ENCODE results near the gene GRIK5.
A peak's percentile ranks its signal among the peaks of the same experiment; 100 is the strongest.

GRIK5 gene

DNA sequence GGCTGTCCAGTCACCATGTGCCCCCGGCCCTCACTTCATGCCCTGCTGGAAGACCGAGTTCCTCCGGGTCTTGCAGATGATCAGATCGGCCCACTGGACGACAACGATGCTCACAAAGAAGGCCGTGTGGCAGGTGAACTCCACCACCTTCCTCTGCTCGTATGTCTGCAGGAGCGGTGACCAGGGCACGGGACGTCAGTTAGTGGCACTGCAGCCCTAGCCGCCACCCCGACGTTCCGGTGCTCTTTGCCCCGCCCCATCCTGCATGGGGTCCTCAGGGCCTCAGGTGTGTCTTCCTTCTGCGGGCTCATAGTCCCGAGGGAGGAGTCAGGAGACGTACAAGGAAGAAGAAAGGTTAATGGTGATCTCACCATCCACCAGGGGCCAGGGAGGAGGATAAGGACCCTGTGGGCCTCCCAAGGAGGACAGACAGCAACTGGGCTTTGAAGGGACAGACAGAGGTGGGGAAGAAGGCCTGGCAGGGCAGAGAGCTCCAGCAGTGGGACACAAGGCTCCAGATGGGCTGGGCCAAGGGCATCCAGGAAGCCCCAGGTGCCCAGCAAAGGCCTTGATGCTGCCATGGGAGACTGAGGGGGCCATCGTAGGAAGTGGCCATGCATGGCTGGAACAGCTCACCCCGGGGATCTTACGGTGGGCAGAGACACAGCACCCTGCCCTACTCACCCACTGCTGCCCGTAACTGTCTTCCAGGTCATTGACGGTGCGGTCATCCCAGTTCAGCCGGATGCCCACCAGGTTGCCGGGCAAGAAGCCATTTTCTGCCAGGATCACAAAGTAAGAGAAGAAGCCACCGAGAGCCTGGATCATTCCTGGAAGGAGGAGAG is 101.0 kb downstream of the GRIK5 start:
- no peak for TF ChIP-seq TAF1 (IDR thresholded peaks at IDR 0.05; ENCODE audit: borderline replicate concordance, low read depth, low read length)
- TF ChIP-seq POLR2AphosphoS5 (IDR thresholded peaks at IDR 0.05; ENCODE audit: low read depth, low read length): no peak
- no peak for TF ChIP-seq POLR2A (IDR thresholded peaks at IDR 0.05; ENCODE audit: low read depth, low read length)
- DNase-seq (ENCODE audit: insufficient read length): no peak
- no peak for FAIRE-seq

DNA sequence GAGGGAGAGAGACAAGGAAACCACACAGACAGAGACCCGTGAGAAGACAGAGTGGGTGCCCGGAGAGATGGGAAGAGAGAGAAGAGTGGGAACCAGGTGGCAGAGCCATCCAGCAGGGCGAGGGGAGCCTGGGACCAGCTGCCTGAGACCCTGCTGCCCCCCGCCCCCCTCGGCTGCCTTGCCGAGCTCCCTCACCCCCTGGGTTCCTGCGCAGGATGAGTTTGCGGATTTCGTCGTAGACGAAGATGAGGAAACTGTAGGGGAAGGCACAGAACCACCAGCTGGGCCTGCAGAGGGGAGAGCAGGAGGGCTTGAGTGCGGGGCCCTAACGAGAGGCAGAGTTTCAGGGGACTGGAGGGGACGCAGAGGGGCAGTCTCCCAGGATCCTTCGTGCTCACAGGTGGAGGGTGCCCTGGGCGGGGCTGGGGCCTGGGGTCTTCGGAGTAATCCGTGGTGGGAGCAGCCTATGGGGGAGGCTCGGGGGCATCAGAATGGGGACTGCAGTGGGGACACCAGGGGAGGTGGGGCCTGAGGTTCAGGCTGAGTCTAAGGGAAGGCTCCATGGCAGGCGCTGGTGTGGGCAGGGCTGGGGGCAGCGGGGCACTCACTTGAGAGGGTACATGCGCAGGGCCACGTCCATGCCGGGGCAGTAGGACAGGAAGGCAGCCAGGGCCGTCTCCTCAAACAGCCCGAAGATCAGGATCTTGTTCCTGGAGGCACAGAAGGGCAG is 102.8 kb downstream of the GRIK5 start:
- no peak for FAIRE-seq
- DNase-seq (ENCODE audit: insufficient read length): no peak
- TF ChIP-seq POLR2A (IDR thresholded peaks at IDR 0.05; ENCODE audit: low read depth, low read length): no peak
- no peak for TF ChIP-seq TAF1 (IDR thresholded peaks at IDR 0.05; ENCODE audit: borderline replicate concordance, low read depth, low read length)
- TF ChIP-seq POLR2AphosphoS5 (IDR thresholded peaks at IDR 0.05; ENCODE audit: low read depth, low read length): no peak

DNA sequence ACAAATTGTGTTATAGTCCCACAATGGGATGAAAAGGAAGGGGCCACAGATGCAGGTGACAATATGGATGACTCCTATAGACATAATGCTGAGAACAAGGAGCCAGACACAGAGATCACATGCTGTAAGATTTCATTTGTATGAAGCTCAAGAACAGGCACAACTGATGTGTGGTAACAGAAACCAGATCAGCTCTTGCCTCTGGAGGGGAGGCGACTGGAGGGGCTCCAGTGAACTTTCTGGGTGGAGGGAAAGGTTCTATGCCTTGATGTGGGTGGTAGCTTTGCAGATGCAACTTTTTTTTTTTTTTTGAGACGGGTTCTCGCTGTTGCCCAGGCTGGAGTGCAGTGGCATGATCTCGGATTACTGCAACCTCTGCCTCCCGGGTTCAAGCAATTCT is 104.9 kb downstream of the GRIK5 start:
- no peak for FAIRE-seq
- TF ChIP-seq POLR2AphosphoS5 (IDR thresholded peaks at IDR 0.05; ENCODE audit: low read depth, low read length) (no peak), POLR2A (IDR thresholded peaks at IDR 0.05; ENCODE audit: low read depth, low read length) (no peak), TAF1 (IDR thresholded peaks at IDR 0.05; ENCODE audit: borderline replicate concordance, low read depth, low read length) (no peak)
- DNase-seq (ENCODE audit: insufficient read length): no peak

- DNase-seq (ENCODE audit: insufficient read length) (no peak), FAIRE-seq (no peak)
- TF ChIP-seq POLR2AphosphoS5 (IDR thresholded peaks at IDR 0.05; ENCODE audit: low read depth, low read length): no peak
- no peak for TF ChIP-seq TAF1 (IDR thresholded peaks at IDR 0.05; ENCODE audit: borderline replicate concordance, low read depth, low read length)
- no peak for TF ChIP-seq POLR2A (IDR thresholded peaks at IDR 0.05; ENCODE audit: low read depth, low read length)
These were observed 109.0 kb downstream of the GRIK5 start for GRCh38 chr19:41960973-41961372.

GRCh38 chr19:41959056-41960053 is 110.7 kb downstream of the GRIK5 start, which contains the start of gene RABAC1:
RABAC1 (minus strand) TSS chr19:41959321; CDS start chr19:41959292, 29 bp downstream.
- DNase-seq (ENCODE audit: insufficient read length): peak; percentile 97
- peak; percentile 95 for FAIRE-seq
- TF ChIP-seq TAF1 (IDR thresholded peaks at IDR 0.05; ENCODE audit: borderline replicate concordance, low read depth, low read length) (0 out of 2 replicates have a peak, but pooled peaks have one; percentile 50), POLR2AphosphoS5 (IDR thresholded peaks at IDR 0.05; ENCODE audit: low read depth, low read length) (no peak), POLR2A (IDR thresholded peaks at IDR 0.05; ENCODE audit: low read depth, low read length) (peak; percentile 61; the same call in 1 of the 2 replicates)

DNA sequence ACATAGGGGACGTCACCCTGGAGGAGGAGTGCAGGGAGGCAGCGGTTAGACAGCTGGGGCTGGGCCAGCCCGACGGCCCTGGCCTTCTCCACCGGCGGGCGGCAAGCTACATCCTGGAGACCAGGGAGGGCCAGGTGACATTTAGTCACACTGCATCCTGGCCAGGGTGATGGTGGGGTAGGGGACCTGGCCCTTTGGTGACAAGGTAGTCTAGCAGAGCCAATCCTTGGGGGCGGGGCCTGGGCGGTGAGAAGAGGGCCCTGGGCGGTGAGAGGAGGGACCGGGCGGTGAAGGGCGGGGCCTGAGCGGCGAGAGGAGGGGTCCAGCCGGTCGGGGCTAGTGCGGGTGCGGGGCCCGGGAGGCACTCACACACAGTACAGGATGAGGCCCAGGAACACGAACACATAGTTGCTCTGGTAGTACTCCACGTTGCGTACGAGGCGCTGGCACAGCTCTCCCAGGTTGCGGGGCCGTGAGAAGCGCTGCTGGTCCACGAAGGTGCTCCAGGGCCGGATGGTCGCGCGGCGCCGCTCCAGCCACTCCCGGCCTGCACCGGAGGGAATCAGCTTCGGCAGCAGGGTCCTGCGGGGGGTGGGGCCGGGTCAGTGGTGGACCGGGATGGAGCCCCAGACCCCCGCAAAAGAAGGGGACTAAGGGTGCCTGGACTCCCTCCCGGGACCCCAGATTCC is 111.5 kb downstream of the GRIK5 start:
- DNase-seq (ENCODE audit: insufficient read length): peak; percentile 91
- peak; percentile 96 for FAIRE-seq
- no peak for TF ChIP-seq POLR2AphosphoS5 (IDR thresholded peaks at IDR 0.05; ENCODE audit: low read depth, low read length)
- TF ChIP-seq TAF1 (IDR thresholded peaks at IDR 0.05; ENCODE audit: borderline replicate concordance, low read depth, low read length): no peak
- no peak; the same call in 1 of the 2 replicates for TF ChIP-seq POLR2A (IDR thresholded peaks at IDR 0.05; ENCODE audit: low read depth, low read length)

- FAIRE-seq (peak; percentile 96), DNase-seq (ENCODE audit: insufficient read length) (peak; percentile 83)
- no peak for TF ChIP-seq POLR2AphosphoS5 (IDR thresholded peaks at IDR 0.05; ENCODE audit: low read depth, low read length)
- no peak for TF ChIP-seq TAF1 (IDR thresholded peaks at IDR 0.05; ENCODE audit: borderline replicate concordance, low read depth, low read length)
- TF ChIP-seq POLR2A (IDR thresholded peaks at IDR 0.05; ENCODE audit: low read depth, low read length): no peak
These were observed 112.1 kb downstream of the GRIK5 start for GRCh38 chr19:41957838-41958366.

GRCh38 chr19:41957161-41957837 is 112.7 kb downstream of the GRIK5 start:
- no peak for FAIRE-seq
- no peak for DNase-seq (ENCODE audit: insufficient read length)
- TF ChIP-seq POLR2A (IDR thresholded peaks at IDR 0.05; ENCODE audit: low read depth, low read length) (no peak), POLR2AphosphoS5 (IDR thresholded peaks at IDR 0.05; ENCODE audit: low read depth, low read length) (no peak), TAF1 (IDR thresholded peaks at IDR 0.05; ENCODE audit: borderline replicate concordance, low read depth, low read length) (no peak)

DNA sequence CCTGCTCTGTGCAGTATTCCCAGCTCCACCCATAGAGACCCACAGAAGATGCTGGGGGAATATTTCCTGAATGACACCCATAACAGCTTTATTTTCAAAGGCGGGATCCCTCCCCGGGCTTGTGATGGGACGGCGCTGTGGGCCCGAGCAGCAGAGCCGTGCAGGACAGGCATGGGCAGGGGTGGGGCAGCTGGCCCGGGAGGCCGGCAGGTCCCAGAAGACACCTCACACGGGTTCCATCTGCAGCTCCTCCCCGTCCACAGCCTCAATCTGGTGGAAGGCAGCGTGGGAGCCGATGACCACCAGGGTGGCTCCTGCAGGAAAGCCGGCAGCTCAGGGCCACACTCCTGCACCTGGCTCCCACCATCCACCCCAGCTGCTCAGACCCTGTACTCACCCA is 113.4 kb downstream of the GRIK5 start:
- FAIRE-seq (no peak), DNase-seq (ENCODE audit: insufficient read length) (no peak)
- TF ChIP-seq TAF1 (IDR thresholded peaks at IDR 0.05; ENCODE audit: borderline replicate concordance, low read depth, low read length) (no peak), POLR2A (IDR thresholded peaks at IDR 0.05; ENCODE audit: low read depth, low read length) (no peak), POLR2AphosphoS5 (IDR thresholded peaks at IDR 0.05; ENCODE audit: low read depth, low read length) (no peak)
